NT2/D1 (cell line): Measurements from ENCODE around the gene TMEM52B.
A peak's percentile ranks its signal among the peaks of the same experiment; 100 is the strongest.

Experiments
- DNase-seq: peaks from one replicate; pipeline ENCODE4 v3.0.0-alpha.2; 2011; ENCODE audit warnings: low read depth, low spot score
- H3K27me3 ChIP-seq: 2 replicates; pipeline ENCODE4 v1.6.0; 2011; ENCODE audit warnings: mild to moderate bottlenecking; ENCODE audit not compliant: insufficient read length, insufficient read depth
- H3K36me3 ChIP-seq: 2 replicates; pipeline ENCODE4 v1.6.1; 2011; ENCODE audit warnings: mild to moderate bottlenecking, low read length, mixed read lengths; ENCODE audit not compliant: insufficient read depth, insufficient read length
- H3K4me1 ChIP-seq: 2 replicates; pipeline ENCODE4 v1.5.1; 2011; ENCODE audit not compliant: insufficient read depth, insufficient read length
- H3K4me3 ChIP-seq: 2 replicates; pipeline ENCODE4 v1.5.1; 2011; ENCODE audit warnings: low read depth; ENCODE audit not compliant: insufficient read length
- H3K9ac ChIP-seq: 2 replicates; pipeline ENCODE4 v1.6.0; 2011; ENCODE audit warnings: low read depth; ENCODE audit not compliant: insufficient read length
- H3K9me3 ChIP-seq: 2 replicates; pipeline ENCODE4 v1.5.1; 2011; ENCODE audit warnings: mild to moderate bottlenecking, low read length; ENCODE audit not compliant: insufficient read depth
- SUZ12 ChIP-seq: IDR thresholded peaks from 2 replicates; pipeline ENCODE4 v1.6.1; 2011; ENCODE audit not compliant: insufficient read length, insufficient read depth; ENCODE audit errors: extremely low read depth
- YY1 ChIP-seq: IDR thresholded peaks from 2 replicates; pipeline ENCODE4 v1.6.1; 2011; ENCODE audit not compliant: insufficient read length, insufficient read depth
- ZNF274 ChIP-seq: IDR thresholded peaks from 2 replicates; pipeline ENCODE4 v1.6.1; 2011; ENCODE audit warnings: mild to moderate bottlenecking, low read depth, low read length

Gene TMEM52B

DNA sequence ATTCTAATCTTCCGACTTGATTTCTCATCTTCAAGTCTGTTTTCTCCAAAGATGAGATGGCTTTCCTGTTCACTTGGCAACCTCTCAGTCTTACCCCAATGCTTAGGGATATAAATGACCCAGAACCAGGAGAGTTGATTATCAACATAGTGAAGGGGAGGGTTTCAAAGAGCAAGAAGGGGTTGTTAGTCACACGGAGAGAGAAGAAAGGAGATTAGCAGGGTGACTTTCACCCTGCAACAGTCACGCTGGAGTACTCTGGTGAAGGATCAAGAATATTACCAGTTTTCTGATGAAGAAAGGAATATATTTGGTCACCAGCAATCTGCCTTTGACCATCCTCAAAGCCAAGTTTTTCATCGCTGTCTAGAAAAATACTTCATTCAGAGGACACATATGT is at the start of gene TMEM52B:
TMEM52B (plus strand) TSS at position 212 of the 400 bp plus-strand sequence. CDS start 543 bp downstream, outside the sequence.
- no peak for TF ChIP-seq ZNF274
- no peak for TF ChIP-seq YY1
- no peak for TF ChIP-seq SUZ12
- Histone ChIP-seq H3K4me3 (no peak within 1 kb of the TSS), H3K27me3 (no peaks in the 10 kb centered on the region), H3K9me3 (no peaks in the 10 kb centered on the region), H3K9ac (no peak within 1 kb of the TSS), H3K36me3 (no peaks in the 10 kb centered on the region), H3K4me1 (no peaks in the 10 kb centered on the region)
- DNase-seq: no peak

DNA sequence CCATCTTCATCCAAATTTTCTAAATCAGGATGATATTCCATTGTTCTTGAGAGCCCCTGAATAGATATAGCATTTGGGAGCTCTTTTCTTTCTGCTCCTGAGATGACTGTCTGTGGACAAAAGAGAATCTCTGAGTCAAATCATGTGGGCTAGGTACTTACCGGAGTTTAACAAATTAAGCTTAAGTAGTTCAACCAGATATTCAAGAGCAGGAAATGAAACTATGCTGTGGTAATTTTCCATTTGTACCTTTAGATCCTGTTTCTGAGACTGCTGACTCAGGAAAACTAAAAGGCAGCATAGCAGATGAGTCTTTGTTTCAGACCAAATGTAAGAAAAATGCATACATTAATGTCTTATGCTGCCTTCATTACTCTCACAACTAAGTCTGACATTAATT is 48.8 kb upstream of the TMEM52B start, which contains the start of gene CLEC7A:
CLEC7A (minus strand) TSS at position 158 of the 400 bp plus-strand sequence; CDS start at position 41, 117 bp downstream.
- TF ChIP-seq SUZ12 (no peak), ZNF274 (no peak), YY1 (no peak)
- H3K9ac ChIP-seq: no peak within 1 kb of the TSS
- DNase-seq: no peak
- no peaks in the 10 kb centered on the region for H3K27me3 ChIP-seq
- no peak within 1 kb of the TSS for H3K4me3 ChIP-seq
- H3K9me3 ChIP-seq: no peaks in the 10 kb centered on the region
- no peaks in the 10 kb centered on the region for H3K36me3 ChIP-seq
- no peaks in the 10 kb centered on the region for H3K4me1 ChIP-seq

DNA sequence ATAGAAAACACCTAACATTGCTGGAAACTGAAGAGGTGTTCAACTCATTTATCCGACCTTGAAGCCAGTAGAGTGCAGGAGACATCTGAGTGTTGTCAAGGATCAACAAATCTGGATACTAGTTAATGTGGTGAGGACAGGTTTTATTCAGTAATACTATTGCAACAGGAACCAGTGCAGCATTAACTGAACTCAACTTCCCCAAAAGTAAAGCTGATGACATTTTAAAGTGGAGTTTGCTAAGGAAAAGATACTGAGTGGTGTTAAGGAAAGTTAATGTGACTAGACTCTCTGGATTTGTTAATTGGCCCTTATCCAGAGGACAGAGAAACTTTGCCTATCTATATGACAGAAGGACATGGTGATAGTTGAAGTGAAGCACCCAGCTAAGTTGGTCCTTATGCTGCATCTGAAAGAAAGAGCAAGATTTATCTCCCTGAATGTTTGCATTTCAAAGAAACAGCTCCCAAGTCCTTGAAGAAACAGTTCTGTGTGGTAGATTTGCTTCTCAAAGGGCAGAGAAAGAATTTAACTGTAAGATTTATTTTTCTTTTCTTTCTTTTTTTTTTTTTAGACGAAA is 47.6 kb upstream of the TMEM52B start:
- TF ChIP-seq SUZ12 (no peak), ZNF274 (no peak), YY1 (no peak)
- no peaks in the 10 kb centered on the region for H3K9me3 ChIP-seq
- H3K4me1 ChIP-seq: no peaks in the 10 kb centered on the region
- no peak overlapping the region for H3K4me3 ChIP-seq
- no peak overlapping the region for H3K9ac ChIP-seq
- no peaks in the 10 kb centered on the region for H3K27me3 ChIP-seq
- DNase-seq: no peak
- no peaks in the 10 kb centered on the region for H3K36me3 ChIP-seq

DNA sequence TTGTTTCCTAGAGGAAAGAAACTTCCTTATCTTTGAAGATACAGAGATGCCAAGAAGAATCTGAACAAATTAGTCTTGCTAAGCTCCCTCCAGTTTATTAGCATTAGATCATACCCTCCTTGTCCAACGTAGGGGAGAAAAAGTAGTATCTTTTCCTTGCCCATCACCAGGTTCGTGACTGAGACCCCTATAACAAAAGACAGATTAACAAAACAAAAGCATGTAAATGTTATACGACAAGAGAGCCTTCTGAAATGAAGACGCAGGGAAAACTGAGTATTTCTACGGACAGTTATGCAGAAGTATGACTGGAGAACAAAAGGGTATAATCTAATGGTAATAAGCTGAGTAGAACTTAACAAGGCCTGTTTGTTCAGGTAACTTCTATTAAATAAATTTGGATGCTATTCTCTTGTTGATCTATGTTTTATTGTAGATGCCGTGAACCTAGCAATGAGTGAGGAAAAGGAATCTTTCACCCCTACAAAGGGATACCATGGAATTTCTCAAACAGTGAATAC is 45.9 kb upstream of the TMEM52B start:
- H3K9me3 ChIP-seq: no peaks in the 10 kb centered on the region
- no peak overlapping the region for H3K9ac ChIP-seq
- TF ChIP-seq SUZ12 (no peak), ZNF274 (no peak), YY1 (no peak)
- H3K36me3 ChIP-seq: no peaks in the 10 kb centered on the region
- no peak for DNase-seq
- no peaks in the 10 kb centered on the region for H3K27me3 ChIP-seq
- H3K4me3 ChIP-seq: no peak overlapping the region
- no peaks in the 10 kb centered on the region for H3K4me1 ChIP-seq

DNA sequence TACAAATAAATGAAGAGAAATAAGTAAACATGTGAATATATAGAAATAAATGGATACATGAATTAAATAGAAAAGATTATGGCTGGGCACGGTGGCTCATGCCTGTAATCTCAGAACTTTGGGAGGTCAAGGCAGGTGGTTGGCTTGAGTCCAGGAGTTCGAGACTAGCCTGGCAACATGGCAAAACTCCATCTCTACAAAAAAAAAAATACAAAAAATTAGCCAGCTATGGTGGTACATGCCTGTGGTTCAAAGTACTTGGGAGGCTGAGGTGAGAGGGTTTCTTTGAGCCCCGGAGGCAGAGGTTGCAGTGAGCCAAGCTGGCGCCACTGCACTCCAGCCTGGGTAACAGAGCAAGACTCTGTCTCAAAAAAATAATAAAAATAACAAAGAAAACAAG is 43.7 kb upstream of the TMEM52B start:
- TF ChIP-seq YY1: no peak
- H3K36me3 ChIP-seq: no peaks in the 10 kb centered on the region

DNA sequence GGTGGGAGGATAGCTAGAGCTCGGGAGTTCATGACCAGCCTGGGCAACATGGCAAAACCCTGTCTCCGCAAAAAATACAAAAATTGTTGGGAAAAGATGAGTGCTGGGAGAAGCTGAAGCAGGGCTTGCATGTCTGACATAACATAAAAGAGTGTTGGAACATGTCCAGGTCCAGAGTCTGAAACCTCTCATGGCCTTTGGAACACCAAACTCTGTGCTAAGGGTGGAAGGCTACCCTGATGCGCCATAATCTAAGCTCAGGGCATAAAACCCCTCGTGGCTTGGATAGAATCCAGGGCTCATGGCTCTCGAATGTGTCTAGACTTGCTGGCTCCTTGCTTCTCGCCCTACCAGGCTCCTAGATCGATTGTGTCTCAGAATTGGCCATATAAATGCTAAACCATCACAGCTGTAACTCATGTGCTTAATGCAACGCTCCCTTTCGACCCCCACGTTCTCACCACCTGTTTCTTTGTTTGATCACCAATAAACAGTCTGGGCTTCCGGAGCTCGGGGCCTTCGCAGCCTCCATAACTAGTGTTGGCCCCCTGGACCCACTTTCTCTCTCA is 42.1 kb upstream of the TMEM52B start:
- no peak for TF ChIP-seq SUZ12
- DNase-seq: no peak
- H3K4me3 ChIP-seq: no peak overlapping the region
- H3K9me3 ChIP-seq: no peaks in the 10 kb centered on the region
- no peaks in the 10 kb centered on the region for H3K4me1 ChIP-seq
- no peak overlapping the region for H3K9ac ChIP-seq
- H3K27me3 ChIP-seq: no peaks in the 10 kb centered on the region
- no peaks in the 10 kb centered on the region for H3K36me3 ChIP-seq

More for the DNA sequence above, 43.7 kb upstream of the TMEM52B start:
- no peaks in the 10 kb centered on the region for H3K27me3 ChIP-seq
- H3K4me1 ChIP-seq: no peaks in the 10 kb centered on the region
- no peak overlapping the region for H3K9ac ChIP-seq
- no peak for DNase-seq
- H3K4me3 ChIP-seq: no peak overlapping the region
- no peaks in the 10 kb centered on the region for H3K9me3 ChIP-seq

DNA sequence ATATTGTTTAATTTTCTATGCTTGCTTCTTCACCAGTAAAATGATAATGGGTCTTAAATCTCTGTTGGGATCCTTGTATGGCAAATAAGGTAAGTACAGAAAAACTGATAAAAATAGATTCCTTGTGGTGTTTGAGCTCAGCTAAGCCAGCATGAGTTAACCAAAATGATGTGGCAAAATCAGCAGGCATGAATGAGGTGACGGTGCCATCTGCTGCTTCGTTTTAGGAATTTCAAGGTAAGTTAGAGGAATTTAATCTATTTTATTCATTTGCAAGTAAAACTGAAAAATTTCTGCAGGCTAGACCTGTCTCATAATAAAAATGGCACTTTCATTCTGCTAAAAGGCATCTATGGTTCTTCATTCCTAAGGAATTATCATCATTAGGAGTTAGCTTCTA is 38.8 kb upstream of the TMEM52B start:
- Histone ChIP-seq H3K4me3 (no peak overlapping the region), H3K36me3 (no peaks in the 10 kb centered on the region), H3K9me3 (no peaks in the 10 kb centered on the region), H3K27me3 (no peaks in the 10 kb centered on the region), H3K9ac (no peak overlapping the region), H3K4me1 (no peaks in the 10 kb centered on the region)
- DNase-seq: peak; percentile 89
- TF ChIP-seq YY1 (no peak), SUZ12 (no peak), ZNF274 (no peak)
